Activated T-helper 1 cell treated with anti-CD3 and anti-CD28 coated beads, Interleukin-2, amount 50 U/mL, for 16 hours (primary cell): ENCODE measurements around the gene CBX3.
"Not testable (repeated sequence)": the region's sequence is repeated elsewhere in the genome, so short reads cannot be mapped to it uniquely, and the experiment has no call there.

Experiments used
- DNase-seq, 2 donors: peaks; one replicate each; pipeline ENCODE4 v3.0.0-alpha.2; 2020; ENCODE audit warnings: low read depth in 1 of 2, low spot score in 1 of 2

CBX3 gene

DNA sequence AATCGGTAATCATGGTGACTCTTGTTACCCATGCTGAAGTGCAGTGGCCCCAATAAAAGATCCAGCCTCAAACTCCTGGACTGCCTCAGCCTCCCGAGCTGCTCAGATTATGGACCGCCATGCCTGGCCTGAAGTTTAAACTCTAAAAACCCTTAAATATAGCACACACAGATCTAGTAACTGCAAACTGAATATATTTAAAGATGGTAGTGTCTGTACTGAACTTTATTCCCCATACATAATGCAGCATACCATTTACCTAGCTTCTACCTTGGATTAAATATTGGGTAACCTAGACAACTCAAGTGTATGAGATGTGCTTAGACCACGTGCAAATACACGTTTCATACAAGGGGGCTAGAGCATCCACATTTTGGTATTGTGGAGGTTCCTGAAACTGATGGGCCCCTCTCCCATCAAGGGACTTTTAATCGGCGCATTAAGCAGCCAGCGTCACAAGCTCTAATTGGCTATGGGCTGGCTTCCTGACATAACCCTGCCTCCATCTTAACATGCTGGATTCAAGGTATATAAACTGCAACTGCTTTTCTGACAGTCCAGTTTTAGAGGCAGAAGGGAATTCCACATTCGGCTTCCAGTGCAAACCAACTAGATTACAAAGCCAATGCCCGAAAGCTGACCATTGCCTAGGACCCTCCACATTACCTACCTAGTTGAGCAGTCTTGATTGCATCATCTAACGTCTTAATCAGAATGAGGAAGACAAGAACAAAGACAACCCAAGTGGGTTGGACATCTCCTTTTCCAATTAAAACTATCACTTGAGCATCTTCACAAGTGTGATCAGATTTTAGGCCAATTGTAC, 14.0 kb upstream of the CBX3 start:
- DNase-seq: no peak

DNA sequence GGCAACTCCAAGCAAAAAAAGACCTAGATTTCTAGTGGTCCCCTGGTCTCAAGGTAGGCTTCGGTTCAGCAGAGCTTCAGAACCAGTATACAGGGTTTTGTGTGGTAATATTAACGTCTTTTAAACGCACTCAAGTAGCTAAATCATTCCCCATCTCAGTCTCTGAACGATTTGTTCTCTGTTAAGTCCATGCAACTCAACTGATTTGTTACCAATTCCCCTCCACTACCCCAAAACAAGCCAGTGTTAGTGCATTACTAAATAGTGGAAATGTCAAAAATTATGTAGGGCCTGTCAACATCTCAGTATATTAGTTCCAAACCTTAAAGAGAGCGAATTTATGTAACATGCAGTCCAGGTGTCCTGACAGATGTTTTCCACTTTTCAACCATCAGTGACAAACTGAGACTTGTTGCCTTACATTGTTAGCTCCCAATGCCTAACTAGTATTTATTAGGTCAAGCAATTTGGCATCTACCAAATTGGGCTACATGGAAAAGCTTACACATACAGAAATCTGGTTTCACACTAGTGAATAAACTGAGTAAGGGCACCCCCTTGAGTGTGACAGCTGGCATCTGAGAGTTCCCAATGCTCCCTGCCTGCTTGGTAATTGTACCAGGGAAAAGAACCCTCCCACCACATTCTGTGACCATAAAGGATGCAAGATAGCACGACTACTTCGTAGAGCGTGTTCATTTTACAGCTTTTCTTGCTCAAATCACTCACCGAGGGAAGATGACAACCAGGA, 13.2 kb upstream of the CBX3 start:
- DNase-seq: no peak

DNA sequence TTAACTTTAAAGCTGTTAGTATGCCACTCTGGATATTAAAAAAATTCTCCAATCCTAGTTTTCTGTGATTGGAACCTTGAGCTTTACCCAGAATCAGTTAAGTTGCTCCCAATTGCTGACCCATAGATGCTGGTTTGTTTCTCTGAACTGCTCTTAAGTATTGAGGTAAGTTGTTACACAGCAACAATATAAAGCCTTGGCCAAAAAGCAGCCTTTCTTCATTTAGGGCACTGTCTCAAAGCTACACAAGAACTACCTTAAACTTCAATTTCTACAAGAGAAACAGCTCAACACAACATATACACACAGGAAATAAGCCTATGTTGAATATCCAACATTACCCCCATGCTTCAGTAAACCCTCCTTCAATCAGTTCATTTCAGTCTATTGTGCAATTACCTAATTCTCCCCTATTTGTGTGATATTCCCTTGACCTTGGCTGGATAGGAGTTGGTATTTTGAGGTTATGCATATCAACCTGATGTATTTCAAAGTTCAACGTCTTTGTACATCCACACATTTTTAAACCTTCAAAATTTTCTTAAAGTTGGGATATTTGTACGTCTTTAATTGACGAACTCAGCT, 12.5 kb upstream of the CBX3 start:
- no peak for DNase-seq

DNA sequence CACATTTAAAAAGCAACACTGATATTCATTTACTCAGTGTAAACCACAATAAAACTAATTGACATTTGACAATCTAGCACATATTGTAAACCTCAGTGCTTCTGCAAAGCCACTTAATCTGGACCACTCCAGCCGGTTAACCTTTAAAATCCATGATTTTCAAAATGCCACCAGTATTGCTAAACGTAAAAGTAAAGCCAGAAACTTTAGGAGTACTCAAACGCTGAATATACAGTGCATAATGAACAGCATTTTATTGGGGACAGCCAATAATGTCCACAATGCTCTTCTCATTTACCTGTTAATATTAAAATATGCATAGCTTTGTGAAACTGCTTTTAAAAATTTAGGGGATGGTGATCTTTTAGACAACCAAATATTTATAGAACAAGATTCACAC, 11.8 kb upstream of the CBX3 start:
- DNase-seq: no peak

DNA sequence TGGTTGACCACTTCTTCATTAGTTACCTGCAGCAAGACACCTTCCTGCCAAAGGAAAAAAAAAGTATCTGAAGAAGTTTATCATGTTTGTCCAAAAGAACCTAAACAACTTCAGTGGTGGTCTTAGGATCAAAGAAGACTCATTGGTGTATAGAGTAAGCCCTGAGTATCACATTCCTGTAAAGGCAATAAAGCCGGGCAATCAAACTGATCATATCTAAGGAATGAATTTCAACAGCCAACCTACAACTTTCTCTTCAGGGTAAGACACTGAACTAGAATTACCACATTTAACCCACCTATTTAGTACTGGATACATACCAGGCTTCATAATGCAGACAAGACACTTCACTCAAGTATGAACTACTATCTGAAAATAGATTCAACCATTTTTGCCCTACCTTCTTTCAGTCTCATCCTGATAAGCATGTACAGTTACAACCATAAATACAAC, 11.1 kb upstream of the CBX3 start:
- DNase-seq: no peak

DNA sequence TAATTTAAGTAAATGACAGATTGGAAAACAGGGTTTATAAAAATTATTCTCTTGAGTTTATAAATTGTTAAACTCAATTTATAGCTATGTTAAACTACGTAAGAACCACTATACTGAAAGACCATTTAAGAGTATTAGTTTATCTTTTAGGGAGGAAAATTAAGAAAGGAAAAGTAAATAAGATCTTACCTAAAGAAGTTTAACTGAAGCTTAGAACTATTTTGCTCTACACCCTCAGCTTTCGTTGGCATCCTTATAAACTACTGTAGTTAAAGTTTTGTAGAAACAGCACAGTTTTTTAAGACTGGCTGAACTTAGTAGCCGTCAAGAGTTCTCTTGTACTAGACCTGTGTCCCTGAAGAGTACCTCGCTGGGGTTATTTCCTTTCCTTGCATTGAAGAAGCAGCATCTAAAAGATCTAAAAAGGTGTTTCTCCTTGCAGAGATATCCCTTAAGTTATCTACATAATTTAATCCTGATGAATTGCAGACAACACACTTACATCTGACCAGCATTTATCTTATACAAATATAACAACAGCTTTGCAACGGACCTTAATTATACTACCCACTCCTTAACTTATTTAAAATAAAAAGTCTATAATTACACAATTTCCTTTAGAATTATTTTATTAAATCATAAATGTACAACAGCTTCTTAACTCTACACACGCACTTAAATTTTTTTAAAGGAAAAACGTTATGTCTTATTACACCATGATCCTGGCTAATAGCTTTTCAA, 10.1 kb upstream of the CBX3 start:
- DNase-seq: no peak

DNA sequence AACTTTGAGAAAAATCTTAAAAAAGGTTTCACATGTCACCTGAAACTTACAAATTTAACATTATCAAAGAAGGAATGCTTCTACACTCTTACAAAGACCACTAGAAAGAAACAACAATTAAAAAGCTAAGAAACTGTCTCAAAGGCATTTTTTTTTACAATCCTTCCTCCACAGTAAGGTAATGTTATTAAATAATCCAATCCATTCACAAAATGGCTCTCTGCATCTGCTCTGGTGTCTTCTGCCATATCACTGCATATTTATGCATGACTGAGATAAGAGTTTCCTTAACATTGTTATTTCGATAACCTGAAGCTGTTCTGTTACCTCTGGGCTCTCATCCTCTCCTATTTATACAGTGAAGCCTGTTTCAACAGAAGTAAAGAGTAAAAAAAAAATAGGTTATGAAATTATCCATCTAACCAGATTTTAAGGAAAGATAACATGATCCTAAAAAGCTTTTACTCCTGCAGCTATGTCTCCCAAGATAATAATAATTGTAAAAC, 9.5 kb upstream of the CBX3 start:
- DNase-seq: no peak

DNA sequence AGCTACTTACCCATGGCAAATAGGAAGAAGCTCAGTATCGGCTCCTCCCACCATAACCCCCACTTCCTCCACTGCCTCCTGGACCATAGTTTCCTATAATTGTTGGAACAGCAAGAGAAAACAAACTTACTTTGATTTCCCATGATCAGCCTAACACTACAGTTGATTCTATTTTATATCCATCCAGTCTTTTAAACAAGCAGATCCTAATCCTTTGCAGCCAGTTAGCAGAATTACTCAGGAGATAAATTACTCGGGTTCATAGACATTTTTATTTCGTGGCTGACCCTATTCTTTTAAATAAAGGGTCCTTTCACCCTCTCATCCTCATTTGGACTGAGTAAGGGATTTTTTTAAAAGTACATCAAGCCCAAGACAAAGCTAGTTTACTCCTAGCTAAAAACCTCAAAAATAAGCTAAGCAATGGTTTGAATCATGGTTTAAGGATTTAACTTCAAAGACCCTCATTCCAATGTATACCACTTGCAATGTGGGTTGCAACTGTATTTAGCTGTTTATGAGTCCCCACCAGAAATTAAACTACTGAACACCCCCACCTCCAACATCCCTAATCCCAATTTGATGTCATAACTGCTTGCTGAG, 9.0 kb upstream of the CBX3 start:
- DNase-seq: no peak

DNA sequence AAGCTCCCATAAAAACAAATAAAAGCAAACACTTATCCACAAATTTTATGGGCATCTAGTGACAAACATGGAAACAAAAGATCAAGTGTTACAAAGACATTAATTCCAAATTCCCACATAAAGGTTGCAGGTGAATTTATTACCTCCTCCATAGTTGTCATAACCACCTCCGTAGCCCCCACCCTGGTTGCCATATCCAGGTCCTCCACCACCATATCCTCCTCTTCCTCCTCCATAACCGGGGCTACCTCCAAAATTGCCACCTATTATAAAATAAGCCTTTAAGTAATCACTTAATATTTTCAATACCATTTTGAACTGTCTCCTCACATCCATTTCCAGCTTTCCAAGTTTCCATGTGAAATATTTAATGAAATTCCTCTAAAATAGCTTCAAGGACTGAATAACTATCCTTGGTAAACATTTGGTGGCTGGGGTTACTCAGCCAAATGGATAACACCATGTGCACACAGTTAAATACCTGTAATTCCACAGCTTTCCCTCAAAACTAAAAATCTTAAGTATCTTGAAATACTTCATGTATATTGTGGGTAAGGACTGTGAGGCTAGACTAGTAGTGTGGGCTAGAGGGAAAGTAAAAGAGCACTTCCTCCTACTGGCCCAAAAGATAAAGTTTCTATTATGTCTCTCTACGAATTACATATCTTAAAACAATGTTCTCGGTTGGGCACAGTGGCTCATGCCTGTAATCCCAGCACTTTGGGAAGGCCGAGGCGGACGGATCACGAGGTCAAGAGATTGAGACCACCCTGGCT, 7.9 kb upstream of the CBX3 start:
- DNase-seq: no peak

DNA sequence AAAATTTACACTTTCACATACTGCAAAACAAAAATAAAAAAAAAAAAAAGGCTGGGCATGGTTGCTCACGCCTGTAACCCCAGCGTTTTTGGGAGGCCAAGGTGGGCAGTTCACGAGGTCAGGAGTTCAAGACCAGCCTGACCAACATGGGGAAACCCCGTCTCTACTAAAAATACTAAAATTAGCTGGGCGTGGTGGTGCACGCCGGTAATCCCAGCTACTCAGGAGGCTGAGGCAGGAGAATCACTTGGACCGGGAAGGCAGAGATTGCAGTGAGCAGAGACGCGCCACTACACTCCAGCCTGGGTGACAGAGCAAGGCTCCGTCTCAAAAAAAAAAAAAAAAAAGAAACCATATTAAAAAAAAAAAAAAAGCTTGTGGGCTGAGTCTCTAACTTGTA, 6.8 kb upstream of the CBX3 start:
- not testable (repeated sequence) for DNase-seq

DNA sequence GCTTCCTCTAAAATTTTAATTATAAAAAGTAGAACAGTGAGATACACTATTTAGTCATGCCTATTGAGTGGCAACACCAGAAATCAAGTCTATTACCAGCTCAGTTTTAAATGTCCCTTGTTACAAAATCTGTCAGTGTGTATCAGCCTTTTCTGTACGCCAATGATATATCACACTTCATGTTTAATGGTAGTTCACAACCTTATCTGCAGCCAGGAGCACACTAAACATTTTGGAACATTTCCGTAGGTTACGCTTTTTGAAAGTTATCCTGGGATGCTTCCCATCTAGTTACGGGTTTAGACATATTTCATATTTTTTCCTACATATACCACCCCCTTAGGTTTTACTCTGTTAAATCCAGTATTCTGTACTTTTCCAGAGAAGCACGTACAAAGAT, 6.4 kb upstream of the CBX3 start:
- no peak for DNase-seq

DNA sequence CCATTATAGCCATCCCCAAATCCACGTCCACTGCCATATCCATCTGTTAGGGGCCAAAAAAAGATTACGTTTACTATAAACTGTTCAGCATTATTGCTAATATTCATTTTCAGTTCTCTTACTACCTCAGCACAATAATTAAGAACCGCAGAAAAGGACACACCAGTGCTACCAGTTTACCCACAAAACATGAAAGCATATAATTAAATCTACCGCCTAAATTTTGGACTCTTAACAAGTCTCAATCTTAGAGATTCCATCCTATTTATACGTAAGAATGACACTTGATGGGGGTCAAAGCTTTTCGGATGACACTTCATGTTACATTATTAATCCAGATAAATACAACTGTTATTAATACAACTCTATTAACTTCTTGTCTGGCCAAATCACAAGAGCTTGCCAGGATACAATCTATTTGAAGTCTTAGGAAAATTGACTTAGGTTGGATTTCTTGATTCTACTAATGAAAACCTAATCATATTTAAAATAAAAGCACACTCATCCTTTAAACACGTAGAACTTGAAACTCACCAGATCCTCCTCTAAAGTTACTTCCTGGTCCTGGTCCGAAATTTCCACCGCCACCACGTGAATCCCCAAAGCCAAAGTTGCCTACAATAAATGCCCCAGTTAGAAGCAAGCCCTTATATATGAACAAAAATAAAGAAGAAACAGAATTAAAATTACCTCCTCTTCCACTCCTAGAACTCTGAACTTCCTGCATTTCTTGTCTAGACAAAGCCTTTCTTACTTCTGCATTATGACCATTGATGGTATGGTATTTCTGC, 5.5 kb upstream of the CBX3 start:
- no peak for DNase-seq

DNA sequence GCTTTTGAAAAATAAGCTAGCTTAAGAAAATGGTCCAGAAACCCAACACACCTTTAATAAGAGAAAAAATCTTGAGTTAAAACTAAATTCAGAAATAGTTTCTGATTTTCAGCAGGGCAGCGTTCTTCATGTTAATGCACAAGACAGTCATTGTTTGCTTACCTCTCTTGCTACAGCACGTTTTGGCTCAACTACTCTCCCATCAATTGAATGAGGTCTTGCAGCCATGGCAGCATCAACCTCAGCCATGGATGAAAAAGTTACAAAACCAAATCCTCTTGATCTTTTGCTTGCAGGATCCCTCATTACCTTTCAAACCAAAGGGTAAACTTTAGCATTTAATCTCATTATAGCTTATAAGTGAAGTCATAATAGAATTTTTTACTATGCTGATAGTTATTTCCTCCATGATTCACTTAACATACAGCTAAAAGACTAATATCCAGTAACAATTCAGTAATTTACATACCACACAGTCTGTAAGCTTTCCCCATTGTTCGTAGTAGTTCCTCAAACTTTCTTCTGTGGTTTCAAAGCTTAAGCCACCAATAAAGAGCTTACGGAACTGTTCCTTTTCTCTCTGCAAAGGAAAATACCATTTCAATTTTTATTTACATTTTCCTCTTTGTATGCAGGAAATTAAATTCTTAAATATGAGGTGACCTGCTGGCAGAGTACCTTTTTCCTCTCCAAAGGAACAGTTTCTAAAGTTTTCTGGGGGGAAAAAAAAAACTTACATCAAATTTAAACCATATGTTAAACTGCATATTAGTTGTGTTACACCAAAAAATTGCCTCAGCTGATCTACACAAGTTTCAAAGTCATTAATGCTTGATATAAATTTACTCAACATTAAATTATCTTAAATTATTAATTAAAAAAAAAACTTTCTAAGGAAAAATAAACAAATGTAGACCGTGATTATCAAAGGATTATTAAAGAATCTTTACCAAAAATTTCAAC, 4.1 kb upstream of the CBX3 start:
- no peak for DNase-seq

DNA sequence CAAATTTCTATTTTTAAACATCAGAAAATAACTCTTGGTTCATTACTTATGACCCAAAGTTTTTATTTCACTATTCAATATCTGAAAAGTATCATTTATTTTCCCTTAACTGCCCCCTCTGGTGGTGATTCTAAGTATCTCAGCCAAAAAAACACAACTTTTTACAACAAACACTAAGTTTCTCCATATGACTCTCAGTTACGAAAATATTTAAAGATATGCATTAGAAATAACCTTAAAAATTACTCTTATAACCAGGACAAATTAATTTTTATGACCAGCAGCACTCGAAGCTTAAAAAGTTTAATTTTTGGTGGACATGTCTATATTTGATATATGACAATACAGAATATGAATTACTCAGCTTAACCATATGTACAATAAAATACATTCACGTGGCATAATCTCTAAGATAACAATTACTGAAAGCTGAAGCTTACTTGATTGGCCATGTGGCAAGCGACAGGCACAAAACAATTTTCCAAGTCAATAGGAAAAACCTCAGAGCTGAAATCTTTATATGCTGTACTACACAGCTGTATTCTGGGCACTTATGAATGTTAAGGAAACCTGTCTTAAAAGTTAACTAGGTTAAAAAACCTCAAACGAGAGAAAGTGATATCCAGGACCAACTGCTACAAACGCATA, 3.3 kb upstream of the CBX3 start:
- DNase-seq: no peak

DNA sequence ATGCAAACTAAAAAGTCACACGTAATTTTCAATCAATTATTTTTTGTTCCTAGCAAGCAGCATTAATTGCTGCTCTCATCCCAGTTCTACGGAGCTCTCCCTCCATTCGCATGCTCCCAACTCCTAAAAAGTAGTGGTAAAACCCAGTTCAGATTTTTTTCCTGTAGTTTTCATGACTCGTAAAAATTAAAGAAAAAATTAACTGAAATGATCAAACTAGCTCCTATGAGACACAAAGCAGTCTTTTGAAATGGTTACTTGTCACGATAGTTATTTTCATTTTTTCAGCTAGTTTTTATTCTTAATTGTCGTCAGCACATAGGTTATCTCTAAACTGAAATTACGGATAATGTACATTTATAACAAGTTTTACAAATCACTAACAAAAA, 2.8 kb upstream of the CBX3 start:
- DNase-seq: no peak

DNA sequence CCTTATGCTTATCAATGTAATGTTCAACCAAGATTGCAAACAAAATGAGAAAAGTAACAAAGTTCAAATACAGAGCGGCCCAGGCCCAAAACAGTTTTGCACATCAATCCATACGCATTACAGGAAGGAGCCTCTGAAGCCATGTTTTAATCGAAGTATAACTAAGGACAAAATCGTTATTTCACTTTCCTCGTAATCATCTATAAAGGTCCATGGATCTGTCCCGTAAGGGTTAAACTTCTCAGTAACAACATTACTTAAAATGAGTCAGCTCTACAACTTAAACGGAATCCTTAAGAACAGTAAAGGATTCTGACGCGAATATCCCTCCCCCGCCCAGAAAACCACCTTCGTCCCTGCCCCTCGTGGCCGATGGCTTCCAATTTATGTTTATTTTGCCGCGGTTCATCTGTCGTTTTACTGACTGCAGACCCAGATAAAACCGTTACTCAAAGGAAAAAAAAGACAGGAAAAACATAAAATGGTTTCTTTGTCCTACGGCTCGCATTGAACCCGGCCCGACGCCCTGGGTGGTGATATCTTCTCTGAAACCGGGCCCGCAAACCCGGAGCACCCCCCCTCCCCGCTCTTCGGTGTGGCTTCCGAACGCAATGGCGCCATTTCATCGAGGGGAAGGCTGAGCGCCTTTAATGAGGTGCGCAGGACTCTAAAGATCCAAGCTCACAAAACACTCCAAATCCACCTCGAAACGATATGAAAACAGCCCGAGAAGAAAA, 2.1 kb upstream of the CBX3 start:
- DNase-seq: peak; percentile 45 to 51

DNA sequence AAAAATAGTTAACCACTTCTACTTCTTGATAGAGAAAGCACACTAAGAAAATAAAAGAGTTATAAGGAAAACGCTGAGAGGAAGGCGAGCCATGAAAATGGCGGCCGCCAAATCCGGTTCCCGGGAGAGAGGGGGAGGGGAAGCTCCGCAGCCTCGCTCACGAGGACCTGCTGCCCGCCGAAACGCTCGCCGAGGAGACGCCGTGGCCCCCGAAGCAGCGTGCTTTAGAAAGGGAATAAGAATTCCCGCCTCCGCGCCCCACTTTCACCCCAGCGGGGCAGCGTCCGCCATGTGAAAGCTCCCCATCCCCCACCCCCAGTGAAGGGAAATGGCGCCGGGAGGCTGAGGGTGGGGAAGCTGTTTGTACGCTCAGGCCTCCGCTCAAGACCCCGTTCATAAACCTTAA, 1.5 kb upstream of the CBX3 start:
- DNase-seq: peak; percentile 54 to 62
